GM23248 (cell line): Measurements from ENCODE around the gene SAMD15. TPM values are rescaled to one million over a fixed set of nuclear protein-coding genes. Genes with fewer than 3 reads are reported as not detected.

Experiments used
- DNase-seq: peaks from one replicate; pipeline ENCODE4 v3.0.0-alpha.2; 2015
- H2AFZ ChIP-seq: fragments of 200-600 bp; sonication (generic); 2 replicates; pipeline ENCODE4 v1.6.1; 2016; ENCODE audit warnings: antibody characterized with exemption
- H3F3A ChIP-seq: fragments of 200-600 bp; sonication (generic); 2 replicates; pipeline ENCODE4 v1.6.1; 2016; ENCODE audit warnings: mild to moderate bottlenecking, antibody characterized with exemption, mixed run types; ENCODE audit not compliant: insufficient read depth
- H3K27ac ChIP-seq: fragments of 200-600 bp; sonication (generic); 2 replicates; pipeline ENCODE4 v1.5.1; 2016; ENCODE audit warnings: mild to moderate bottlenecking
- H3K27me3 ChIP-seq: fragments of 200-600 bp; sonication (generic); replicated peaks from 2 replicates; pipeline ENCODE4 v1.6.1; 2016; ENCODE audit warnings: mild to moderate bottlenecking; ENCODE audit not compliant: insufficient read depth
- H3K36me3 ChIP-seq: fragments of 200-600 bp; sonication (generic); 2 replicates; pipeline ENCODE4 v1.6.1; 2016; ENCODE audit warnings: low read depth, mild to moderate bottlenecking
- H3K4me1 ChIP-seq: fragments of 200-600 bp; sonication (generic); 2 replicates; pipeline ENCODE4 v1.6.1; 2016; ENCODE audit warnings: mild to moderate bottlenecking; ENCODE audit not compliant: insufficient read depth
- H3K4me2 ChIP-seq: fragments of 200-600 bp; sonication (generic); one replicate; pipeline ENCODE4 v1.6.1; 2016; ENCODE audit warnings: mild to moderate bottlenecking; ENCODE audit not compliant: unreplicated experiment
- H3K4me3 ChIP-seq: fragments of 200-600 bp; sonication (generic); 2 replicates; pipeline ENCODE4 v1.5.1; 2016; ENCODE audit warnings: mild to moderate bottlenecking
- H3K79me2 ChIP-seq: fragments of 200-600 bp; sonication (generic); 2 replicates; pipeline ENCODE4 v1.6.1; 2016; ENCODE audit warnings: mild to moderate bottlenecking; ENCODE audit not compliant: insufficient read depth
- H3K9ac ChIP-seq: fragments of 200-600 bp; sonication (generic); 2 replicates; pipeline ENCODE4 v1.6.1; 2016; ENCODE audit warnings: mild to moderate bottlenecking
- H3K9me2 ChIP-seq: fragments of 200-600 bp; sonication (generic); 2 replicates; pipeline ENCODE4 v1.6.1; 2016; ENCODE audit warnings: mixed run types, mild to moderate bottlenecking, moderate library complexity; ENCODE audit not compliant: insufficient read depth
- H3K9me3 ChIP-seq: fragments of 200-600 bp; sonication (generic); one replicate; pipeline ENCODE4 v1.6.1; 2017; ENCODE audit warnings: low read depth
- H4K20me1 ChIP-seq: fragments of 200-600 bp; sonication (generic); 2 replicates; pipeline ENCODE4 v1.6.0; 2016; ENCODE audit not compliant: insufficient read depth
- EZH2 ChIP-seq: fragments of 200-600 bp; sonication (generic); IDR thresholded peaks from 2 replicates; pipeline ENCODE4 v1.6.1; 2018; ENCODE audit warnings: antibody characterized with exemption, mild to moderate bottlenecking; ENCODE audit not compliant: insufficient read depth, poor library complexity, severe bottlenecking
- EZH2phosphoT487 ChIP-seq: fragments of 200-600 bp; sonication (generic); IDR thresholded peaks from 2 replicates; pipeline ENCODE4 v1.6.1; 2018; ENCODE audit warnings: antibody characterized with exemption, moderate library complexity, mild to moderate bottlenecking, low read depth; ENCODE audit not compliant: insufficient read depth
- WGBS, 2 experiments: methylation state at CpG; one replicate each; pipeline ENCODE4 v1.1.6; 2015 to 2017; ENCODE audit warnings: low lambda C conversion rate in 2 of 2, low coverage in 1 of 2; ENCODE audit errors: missing lambda C conversion rate in 2 of 2; 5-methylcytosine and 5-hydroxymethylcytosine counted together
- in situ Hi-C: fragments of 300-500 bp; cut with MboI; formaldehyde crosslinking; loops from 2 replicates; pipeline ENCODE4 v1.15.0; 2020
- polyA plus RNA-seq: library from polyadenylated mRNA; unstranded; fragments of >200 nt; fragmentation: Nextera tagmentation; extraction: Ambion mirVana; gene quantifications from 2 replicates; pipeline ENCODE4 v1.2.1, GENCODE V29; 2016
- total RNA-seq: library from RNA; depleted of rRNA; stranded (reverse); fragments of >200 nt; shearing (Covaris generic); gene quantifications from 2 replicates; pipeline ENCODE4 v1.2.3, GENCODE V29; 2014

Gene SAMD15
- total and polyA plus RNA-seq, 2 experiments from 2014 or later: 0.95 to 1.4 TPM

- H3K9ac ChIP-seq: no peak overlapping the region
- no peak overlapping the region for H3K4me3 ChIP-seq
- no peak overlapping the region for H3K27ac ChIP-seq
- 41 to 55% methylated on average over 2 of the region's 2 CpGs for WGBS, 2 experiments
- H3F3A ChIP-seq: peaks cover 10% of the 10 kb centered on the region; the same call in 1 of the 2 replicates
- no peaks in the 10 kb centered on the region for H3K27me3 ChIP-seq
- no peaks in the 10 kb centered on the region for H3K9me3 ChIP-seq
- no peak overlapping the region for H3K4me2 ChIP-seq
- H3K36me3 ChIP-seq: 0 out of 2 replicates have a peak, but pooled peaks cover 5% of the 10 kb centered on the region
- peak; percentile 4 for DNase-seq
- H2AFZ ChIP-seq: no peak overlapping the region
- in situ Hi-C loops: no loop called here
- H3K9me2 ChIP-seq: no peaks in the 10 kb centered on the region
- H4K20me1 ChIP-seq: no peaks in the 10 kb centered on the region
- no peaks in the 10 kb centered on the region for H3K79me2 ChIP-seq
- no peaks in the 10 kb centered on the region for H3K4me1 ChIP-seq
- no peak for TF ChIP-seq EZH2phosphoT487
- TF ChIP-seq EZH2: no peak
These were observed 44.0 kb downstream of the SAMD15 start for GRCh38 chr14:77421201-77421600.

DNA sequence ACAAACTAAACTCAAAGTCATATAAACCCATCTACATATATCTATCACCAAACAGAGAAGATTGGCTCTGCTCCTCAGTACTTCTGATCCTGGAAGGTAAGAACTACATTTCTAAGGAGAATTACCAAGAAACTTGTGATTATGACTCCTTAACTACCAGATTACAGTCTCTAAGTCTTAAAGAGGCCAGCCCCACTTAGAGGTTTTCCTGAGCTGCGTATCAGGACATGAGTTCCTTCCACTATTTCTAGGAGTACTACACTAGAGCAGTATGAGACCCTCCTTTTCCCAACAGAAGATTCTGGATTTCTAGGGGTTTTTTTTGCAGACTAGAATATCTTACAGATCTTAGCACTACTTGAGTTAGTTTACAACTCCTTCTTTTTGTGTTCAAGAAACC, 46.2 kb downstream of the SAMD15 start, which contains the start of gene NOXRED1:
Gene NOXRED1 (minus strand): TSS at position 101 of the 400 bp plus-strand sequence. CDS start 634 bp downstream, outside the sequence.
- H4K20me1 ChIP-seq: no peaks in the 10 kb centered on the region
- no peak within 1 kb of the TSS for H3K27ac ChIP-seq
- H2AFZ ChIP-seq: no peak within 1 kb of the TSS
- H3K9me2 ChIP-seq: no peaks in the 10 kb centered on the region
- peaks cover 18% of the 10 kb centered on the region; the same call in 1 of the 2 replicates for H3K36me3 ChIP-seq
- H3K4me2 ChIP-seq: no peak within 1 kb of the TSS
- H3K27me3 ChIP-seq: no peaks in the 10 kb centered on the region
- in situ Hi-C loops: no loop called here
- no peak within 1 kb of the TSS for H3K4me3 ChIP-seq
- no peak for DNase-seq
- 97% methylated on average over 1 of the region's 1 CpG for WGBS, 2 experiments
- no peaks in the 10 kb centered on the region for H3K79me2 ChIP-seq
- H3K9ac ChIP-seq: no peak within 1 kb of the TSS
- TF ChIP-seq EZH2 (no peak), EZH2phosphoT487 (no peak)
- H3F3A ChIP-seq: no peaks in the 10 kb centered on the region
- H3K9me3 ChIP-seq: no peaks in the 10 kb centered on the region
- no peaks in the 10 kb centered on the region for H3K4me1 ChIP-seq

GRCh38 chr14:77424862-77425261, 47.7 kb downstream of the SAMD15 start:
- Histone ChIP-seq H3K9ac (no peak overlapping the region), H3K79me2 (no peaks in the 10 kb centered on the region), H3F3A (no peaks in the 10 kb centered on the region), H3K27me3 (no peaks in the 10 kb centered on the region), H3K4me3 (no peak overlapping the region), H4K20me1 (no peaks in the 10 kb centered on the region), H3K27ac (no peak overlapping the region), H3K9me3 (no peaks in the 10 kb centered on the region), H3K36me3 (peaks cover 25% of the 10 kb centered on the region), H2AFZ (no peak overlapping the region), H3K9me2 (no peaks in the 10 kb centered on the region), H3K4me2 (no peak overlapping the region), H3K4me1 (no peaks in the 10 kb centered on the region)
- in situ Hi-C loops: no loop called here
- TF ChIP-seq EZH2phosphoT487 (no peak), EZH2 (no peak)
- WGBS, 2 experiments: 76 to 77% methylated on average over 3 of the region's 3 CpGs
- DNase-seq: no peak

DNA sequence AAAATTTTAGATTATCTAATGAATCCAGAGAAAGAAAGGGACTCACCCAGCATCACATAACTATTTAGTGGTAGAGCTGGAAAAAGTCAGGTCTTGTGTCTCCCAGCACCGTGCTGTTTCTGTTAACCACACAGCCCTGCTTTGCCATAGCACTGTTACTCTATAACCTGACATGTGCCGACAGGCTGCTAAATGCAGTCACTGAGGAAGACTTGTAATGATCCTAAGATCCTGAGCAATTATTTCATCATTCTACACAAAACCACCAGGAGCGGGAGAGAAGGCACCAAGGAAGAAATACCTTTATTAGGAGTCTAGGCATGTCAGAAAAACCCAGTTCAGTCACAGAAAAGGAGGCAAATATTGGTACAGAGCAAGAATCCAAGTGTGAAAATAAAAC, 49.2 kb downstream of the SAMD15 start:
- no peak for DNase-seq
- Histone ChIP-seq H3K27me3 (no peaks in the 10 kb centered on the region), H4K20me1 (no peaks in the 10 kb centered on the region), H2AFZ (no peak overlapping the region), H3K9me3 (no peaks in the 10 kb centered on the region), H3K79me2 (no peaks in the 10 kb centered on the region), H3K36me3 (peaks cover 25% of the 10 kb centered on the region), H3K27ac (no peak overlapping the region), H3F3A (no peaks in the 10 kb centered on the region), H3K4me3 (no peak overlapping the region), H3K9ac (no peak overlapping the region), H3K4me2 (no peak overlapping the region), H3K9me2 (no peaks in the 10 kb centered on the region), H3K4me1 (no peaks in the 10 kb centered on the region)
- WGBS, 2 experiments: 97 to 98% methylated on average over 3 of the region's 3 CpGs
- in situ Hi-C loops: no loop called here
- TF ChIP-seq EZH2 (no peak), EZH2phosphoT487 (no peak)

DNA sequence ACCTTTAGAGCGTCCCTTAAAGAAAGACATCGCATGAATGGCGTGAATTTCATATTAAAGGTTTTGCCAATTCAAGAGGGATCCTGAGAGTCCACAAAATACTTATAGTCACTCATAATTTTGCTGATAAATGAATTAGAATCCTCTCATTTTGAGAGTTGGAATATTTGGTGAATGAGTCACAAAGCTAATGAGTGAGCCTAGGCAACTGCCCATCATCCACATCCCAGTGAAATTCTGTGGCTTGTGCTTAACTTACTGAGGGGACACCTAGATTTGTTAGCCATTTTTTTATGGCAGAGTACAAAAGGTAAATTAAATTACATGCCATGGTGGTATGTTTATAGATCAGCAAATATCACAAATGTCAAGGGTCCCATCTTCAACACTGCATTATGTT, 58.9 kb downstream of the SAMD15 start:
- no peak overlapping the region for H3K9ac ChIP-seq
- H3K4me3 ChIP-seq: no peak overlapping the region
- DNase-seq: peak; percentile 3
- H3K4me2 ChIP-seq: no peak overlapping the region
- no peak overlapping the region for H2AFZ ChIP-seq
- H3F3A ChIP-seq: no peaks in the 10 kb centered on the region
- in situ Hi-C loops: no loop called here
- H3K27me3 ChIP-seq: no peaks in the 10 kb centered on the region
- H3K9me3 ChIP-seq: no peaks in the 10 kb centered on the region
- TF ChIP-seq EZH2 (no peak), EZH2phosphoT487 (no peak)
- H3K9me2 ChIP-seq: no peaks in the 10 kb centered on the region
- no peaks in the 10 kb centered on the region for H3K4me1 ChIP-seq
- peaks cover 41% of the 10 kb centered on the region for H3K36me3 ChIP-seq
- no peaks in the 10 kb centered on the region for H4K20me1 ChIP-seq
- no peak overlapping the region for H3K27ac ChIP-seq
- H3K79me2 ChIP-seq: no peaks in the 10 kb centered on the region
- WGBS, 2 experiments: 95 to 99% methylated on average over 3 of the region's 3 CpGs
